Retinal pigment epithelial cell (primary cell): ENCODE data around the gene MRTFA.

Experiments used
- DNase-seq: peaks from one replicate; pipeline ENCODE4 v3.0.0-alpha.2; 2010; ENCODE audit warnings: low read depth
- H3K4me3 ChIP-seq: 2 replicates; pipeline ENCODE4 v1.5.1; 2011; ENCODE audit warnings: mild to moderate bottlenecking, low read length, control low read depth, moderate library complexity
- TF ChIP-seq, protein P1 (sequence below): conservative IDR thresholded peaks from 2 replicates; pipeline ENCODE4 v1.5.1; 2011; ENCODE audit warnings: low read depth, low read length, control low read depth, inconsistent platforms

Gene MRTFA

DNA sequence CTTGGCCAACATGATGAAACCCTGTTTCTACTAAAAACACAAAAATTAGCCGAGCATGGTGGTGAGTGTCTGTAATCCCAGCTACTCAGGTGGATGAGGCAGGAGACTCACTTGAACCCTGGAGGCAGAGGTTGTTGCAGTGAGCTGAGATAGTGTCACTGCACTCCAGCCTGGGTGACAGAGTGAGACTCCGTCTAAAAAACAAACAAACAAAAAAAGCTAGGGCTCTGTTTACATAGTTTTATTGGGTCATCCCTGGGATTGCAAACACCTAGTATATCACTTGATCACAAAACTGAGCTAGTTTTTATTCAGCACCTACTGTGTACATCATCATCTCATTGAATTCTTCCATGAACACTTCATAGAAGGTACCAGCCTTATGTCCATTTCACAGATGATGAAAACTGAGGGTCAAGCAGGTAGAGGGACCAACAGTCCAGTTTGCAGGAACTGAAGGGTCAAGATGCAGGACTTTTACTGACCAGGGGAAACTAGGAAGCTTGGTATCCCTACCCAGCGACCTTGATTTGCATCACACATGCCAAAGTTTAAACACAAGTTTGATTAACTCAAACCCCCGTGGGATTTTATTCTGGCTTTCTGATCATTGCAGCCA lies 9.2 kb upstream of the MRTFA start:
- no peak overlapping the region for H3K4me3 ChIP-seq
- TF ChIP-seq, protein P1, sequence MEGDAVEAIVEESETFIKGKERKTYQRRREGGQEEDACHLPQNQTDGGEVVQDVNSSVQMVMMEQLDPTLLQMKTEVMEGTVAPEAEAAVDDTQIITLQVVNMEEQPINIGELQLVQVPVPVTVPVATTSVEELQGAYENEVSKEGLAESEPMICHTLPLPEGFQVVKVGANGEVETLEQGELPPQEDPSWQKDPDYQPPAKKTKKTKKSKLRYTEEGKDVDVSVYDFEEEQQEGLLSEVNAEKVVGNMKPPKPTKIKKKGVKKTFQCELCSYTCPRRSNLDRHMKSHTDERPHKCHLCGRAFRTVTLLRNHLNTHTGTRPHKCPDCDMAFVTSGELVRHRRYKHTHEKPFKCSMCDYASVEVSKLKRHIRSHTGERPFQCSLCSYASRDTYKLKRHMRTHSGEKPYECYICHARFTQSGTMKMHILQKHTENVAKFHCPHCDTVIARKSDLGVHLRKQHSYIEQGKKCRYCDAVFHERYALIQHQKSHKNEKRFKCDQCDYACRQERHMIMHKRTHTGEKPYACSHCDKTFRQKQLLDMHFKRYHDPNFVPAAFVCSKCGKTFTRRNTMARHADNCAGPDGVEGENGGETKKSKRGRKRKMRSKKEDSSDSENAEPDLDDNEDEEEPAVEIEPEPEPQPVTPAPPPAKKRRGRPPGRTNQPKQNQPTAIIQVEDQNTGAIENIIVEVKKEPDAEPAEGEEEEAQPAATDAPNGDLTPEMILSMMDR: no peak
- no peak for DNase-seq

DNA sequence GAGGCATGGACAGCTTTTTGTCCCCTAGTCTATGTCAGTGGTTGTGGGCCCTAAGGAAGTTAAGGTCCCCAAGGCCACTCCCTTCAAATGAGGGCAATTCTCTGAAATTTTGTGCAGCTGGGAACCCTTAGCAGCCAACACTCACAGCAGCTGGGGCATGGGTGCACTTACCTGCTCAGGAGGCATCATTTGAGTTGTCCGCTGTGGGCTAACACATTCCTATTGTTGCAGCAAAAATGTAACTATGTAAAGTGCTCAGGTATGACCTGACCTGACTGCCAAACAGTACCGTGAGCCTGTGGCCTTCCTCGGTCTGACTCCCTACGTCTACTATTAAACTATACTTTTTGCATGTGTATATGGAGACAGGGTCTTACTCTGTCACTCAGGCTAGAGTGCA lies 5.8 kb upstream of the MRTFA start:
- H3K4me3 ChIP-seq: no peak overlapping the region
- no peak for DNase-seq
- TF ChIP-seq, protein P1: no peak

DNA sequence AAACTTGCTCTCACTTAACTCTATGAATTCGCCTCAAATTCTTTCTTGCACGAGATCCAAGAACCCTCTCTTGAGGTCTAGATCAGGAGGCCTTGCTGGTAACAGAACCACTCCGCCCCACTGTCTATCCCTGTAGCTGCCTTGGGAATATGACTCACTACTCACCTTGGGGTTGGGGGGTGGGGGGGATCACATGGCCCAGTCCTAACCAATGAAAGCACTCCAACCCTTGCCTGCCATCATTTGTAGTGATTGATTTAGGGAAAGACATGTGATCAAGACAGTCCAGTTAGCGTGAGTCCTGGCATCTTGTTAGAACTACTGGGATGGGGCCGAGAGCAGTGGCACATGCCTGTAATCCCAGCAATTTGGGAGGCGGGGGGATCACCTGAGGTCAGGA lies 4.8 kb upstream of the MRTFA start:
- DNase-seq: no peak
- H3K4me3 ChIP-seq: no peak overlapping the region
- TF ChIP-seq, protein P1: no peak

DNA sequence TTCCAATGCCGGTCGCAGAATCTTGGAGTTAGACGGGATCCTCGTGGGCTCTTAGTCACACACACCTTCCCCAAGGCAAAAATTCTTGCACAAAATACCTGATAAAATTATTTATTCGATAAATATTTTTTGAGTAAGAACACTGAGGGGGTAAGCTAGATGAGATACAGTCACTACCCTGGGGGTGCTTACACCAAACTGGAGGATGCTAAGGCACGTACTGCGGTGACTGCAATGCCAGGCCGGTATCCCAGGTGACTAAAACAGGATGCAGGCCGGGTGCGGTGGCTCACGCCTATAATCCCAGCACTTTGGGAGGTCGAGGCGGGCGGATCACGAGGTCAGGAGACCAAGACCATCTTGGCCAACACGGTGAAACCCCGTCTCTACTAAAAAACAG lies 1.7 kb upstream of the MRTFA start:
- TF ChIP-seq, protein P1: no peak
- H3K4me3 ChIP-seq: no peak overlapping the region

DNA sequence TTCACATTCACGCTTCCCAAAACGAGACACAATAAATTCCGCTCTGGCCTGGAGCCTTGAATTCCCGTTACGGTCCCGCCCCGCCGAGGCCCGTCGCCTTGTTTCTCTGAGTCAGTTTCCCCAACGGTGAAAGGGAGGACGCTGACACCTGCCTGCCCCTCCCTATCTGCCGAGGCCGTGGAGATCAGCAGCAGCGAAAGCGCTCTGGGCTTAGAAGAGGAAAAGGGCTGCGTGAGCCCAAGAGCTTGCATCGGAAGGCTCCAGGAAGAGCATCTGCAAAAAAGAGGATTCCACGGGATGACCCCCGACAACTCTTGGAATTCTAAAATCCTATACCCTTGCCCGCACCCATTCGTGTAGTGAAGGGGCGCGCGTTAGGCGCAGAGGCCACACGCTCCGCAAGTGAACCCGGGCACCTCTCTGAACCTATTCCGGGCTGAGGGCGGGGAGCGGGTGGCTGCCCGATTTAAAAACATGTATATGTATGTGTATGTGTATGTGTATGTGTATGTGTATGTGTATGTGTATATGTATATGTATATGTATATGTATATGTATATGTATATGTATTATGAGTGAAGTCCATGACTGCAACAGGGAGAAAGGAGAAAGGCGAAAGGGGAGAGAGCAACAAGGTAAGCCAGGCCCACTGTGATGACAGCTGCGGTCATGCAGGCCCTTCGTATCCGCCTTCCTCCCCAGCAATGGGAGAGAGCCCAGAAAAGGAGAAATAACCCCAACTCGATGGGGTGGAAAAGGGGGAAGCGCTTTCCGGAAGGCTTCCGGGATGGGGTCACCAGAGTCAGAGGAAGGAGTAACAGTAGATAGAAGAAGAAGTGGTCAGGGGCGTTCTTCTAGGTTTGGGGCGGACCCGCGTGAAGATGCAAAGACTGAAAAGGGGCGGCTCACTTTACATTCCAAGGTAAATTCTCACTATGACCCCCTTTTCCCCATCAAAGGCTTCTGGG lies 948 bp upstream of the MRTFA start:
- DNase-seq: no peak
- TF ChIP-seq, protein P1: no peak
- H3K4me3 ChIP-seq: peak overlapping the region; percentile 84

More for the DNA sequence above, 1.7 kb upstream of the MRTFA start:
- no peak for DNase-seq

DNA sequence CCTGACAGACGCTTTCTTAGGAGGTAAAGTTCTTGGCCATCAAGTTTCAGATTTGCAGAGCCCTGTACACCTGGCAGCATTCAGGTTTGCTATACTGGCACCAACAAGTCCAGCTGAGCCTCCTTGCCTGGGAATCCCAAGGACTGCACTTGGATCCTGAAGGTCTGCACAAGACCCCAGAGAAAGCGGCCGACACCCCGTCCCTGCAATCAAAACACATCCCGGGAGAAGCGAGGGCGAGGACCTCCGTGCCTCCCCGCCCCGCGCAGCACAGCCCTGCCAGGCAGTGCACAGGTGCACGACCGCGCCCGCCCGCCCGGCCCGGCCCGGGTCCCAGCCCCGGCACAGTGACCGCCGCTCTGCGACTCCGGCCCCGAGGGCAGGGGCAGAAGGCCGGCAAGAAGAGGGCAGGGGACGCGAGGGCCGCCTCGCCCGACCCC lies 559 bp downstream of the MRTFA start:
- TF ChIP-seq, protein P1: no peak
- peak overlapping the region; percentile 70 for H3K4me3 ChIP-seq
- DNase-seq: no peak
